ENCODE data around the gene NTN5. TPM values are rescaled to one million over a fixed set of nuclear protein-coding genes. Genes with fewer than 3 reads are reported as not detected.
"Not testable (repeated sequence)": the region's sequence is repeated elsewhere in the genome, so short reads cannot be mapped to it uniquely, and the experiment has no call there.

NTN5 gene
- total RNA-seq, 1 donor from 2014 or later: 0.75 TPM

- DNase-seq (ENCODE audit: low read depth, low spot score): no peak
- H3K27me3 Mint-ChIP-seq (ENCODE audit: low read depth): no peaks in the 10 kb centered on the region
- peaks cover 48% of the 10 kb centered on the region for H3K4me1 Mint-ChIP-seq
- no peaks in the 10 kb centered on the region for H3K9me3 Mint-ChIP-seq
- no peaks in the 10 kb centered on the region for H3K36me3 Mint-ChIP-seq (ENCODE audit: low read depth)
- peak overlapping the region; percentile 97 for H3K27ac Mint-ChIP-seq (ENCODE audit: unreplicated experiment)
- peak overlapping the region; percentile 77 for H3K4me3 Mint-ChIP-seq
- no peak for TF ChIP-seq CTCF (conservative IDR thresholded peaks at IDR 0.05)
These were observed 46.0 kb upstream of the NTN5 start for GRCh38 chr19:48718711-48719231.

- not testable (repeated sequence) for H3K36me3 Mint-ChIP-seq (ENCODE audit: low read depth); H3K27ac Mint-ChIP-seq (ENCODE audit: unreplicated experiment); H3K27me3 Mint-ChIP-seq (ENCODE audit: low read depth); DNase-seq (ENCODE audit: low read depth, low spot score); H3K9me3 Mint-ChIP-seq
- H3K4me1 Mint-ChIP-seq: peaks cover 50% of the 10 kb centered on the region
- H3K4me3 Mint-ChIP-seq: peak overlapping the region; percentile 77
These were observed 45.3 kb upstream of the NTN5 start for GRCh38 chr19:48718106-48718505.

GRCh38 chr19:48716562-48717291 is 43.9 kb upstream of the NTN5 start:
- H3K4me3 Mint-ChIP-seq: peak overlapping the region; percentile 70
- H3K27me3 Mint-ChIP-seq (ENCODE audit: low read depth): no peaks in the 10 kb centered on the region
- H3K36me3 Mint-ChIP-seq (ENCODE audit: low read depth): no peaks in the 10 kb centered on the region
- no peak for DNase-seq (ENCODE audit: low read depth, low spot score)
- no peak for TF ChIP-seq CTCF (conservative IDR thresholded peaks at IDR 0.05)
- H3K4me1 Mint-ChIP-seq: peaks cover 50% of the 10 kb centered on the region
- no peaks in the 10 kb centered on the region for H3K9me3 Mint-ChIP-seq
- H3K27ac Mint-ChIP-seq (ENCODE audit: unreplicated experiment): peak overlapping the region; percentile 70

GRCh38 chr19:48715681-48716171 is 42.9 kb upstream of the NTN5 start:
- H3K27ac Mint-ChIP-seq (ENCODE audit: unreplicated experiment): no peak overlapping the region

GRCh38 chr19:48714759-48715675 is 42.2 kb upstream of the NTN5 start:
- TF ChIP-seq CTCF (conservative IDR thresholded peaks at IDR 0.05): no peak
- Mint-ChIP-seq H3K9me3 (no peaks in the 10 kb centered on the region), H3K27ac (ENCODE audit: unreplicated experiment) (peak overlapping the region; percentile 92), H3K4me3 (peak overlapping the region; percentile 92), H3K36me3 (ENCODE audit: low read depth) (no peaks in the 10 kb centered on the region), H3K27me3 (ENCODE audit: low read depth) (no peaks in the 10 kb centered on the region), H3K4me1 (peaks cover 38% of the 10 kb centered on the region)
- no peak for DNase-seq (ENCODE audit: low read depth, low spot score)

More at GRCh38 chr19:48715681-48716171, 42.9 kb upstream of the NTN5 start:
- Mint-ChIP-seq H3K9me3 (no peaks in the 10 kb centered on the region), H3K36me3 (ENCODE audit: low read depth) (no peaks in the 10 kb centered on the region), H3K4me1 (peaks cover 45% of the 10 kb centered on the region), H3K27me3 (ENCODE audit: low read depth) (no peaks in the 10 kb centered on the region), H3K4me3 (peak overlapping the region; percentile 41)
- TF ChIP-seq CTCF (conservative IDR thresholded peaks at IDR 0.05): no peak
- DNase-seq (ENCODE audit: low read depth, low spot score): no peak

Data from neural crest cell (in vitro differentiated cells).